ENCODE measurements around the gene TBC1D14. TPM values are rescaled to one million over a fixed set of nuclear protein-coding genes. Genes with fewer than 3 reads are reported as not detected.

TBC1D14 gene
- total and polyA plus RNA-seq, 2 of the 8 experiments (the other 6 are each of a cell fraction or from before 2014, with no cell fraction given): 45.6 to 48.2 TPM

DNA sequence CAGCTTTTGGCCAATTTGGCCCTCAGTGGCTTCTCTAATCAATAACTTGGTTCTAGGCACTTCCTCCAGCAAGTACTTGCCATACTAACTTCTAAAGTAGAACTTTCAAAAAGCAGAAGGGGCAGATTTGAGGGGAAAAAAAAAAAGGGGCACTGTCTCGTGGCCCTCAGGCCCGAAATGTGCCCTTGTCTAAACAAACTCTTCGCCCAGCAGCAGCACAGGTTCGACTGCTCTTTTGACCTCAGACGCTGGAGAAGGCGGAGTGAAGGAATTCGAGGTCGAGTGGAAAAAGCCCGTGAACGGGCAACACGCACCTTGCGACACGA lies 157.5 kb downstream of the TBC1D14 start:
- Histone ChIP-seq H3K18ac (ENCODE audit: extremely low read depth, low read length) (no peak overlapping the region), H3K4me2 (ENCODE audit: insufficient read depth in 1 of 2, low read depth in 2 of 2, low read length in 2 of 2) (peak overlapping the region; percentile 67 to 94), H4K5ac (ENCODE audit: insufficient read length, low read depth, low read length) (no peak overlapping the region), H3K14ac (ENCODE audit: insufficient read length) (no peak overlapping the region), H3K9ac (replicated peaks in 1 of 4; ENCODE audit: extremely low read depth in 1 of 4, low read depth in 3 of 4, low read length in 3 of 4) (peak overlapping the region in 2 of 4 experiments; percentile 56 to 58; a peak in 4 of 7 replicates), H3K4me3 (ENCODE audit: extremely low read depth in 1 of 4, insufficient read depth in 2 of 4, low read depth in 3 of 4, low read length in 4 of 4) (peak overlapping the region; percentile 76 to 93 (median 80)), H3K27me3 (replicated peaks in 1 of 4; ENCODE audit: control insufficient read depth in 3 of 4, extremely low read depth in 1 of 4, insufficient read depth in 3 of 4, low read length in 3 of 4) (peaks cover 0 to 17% (median 10%) of the 10 kb centered on the region in 4 experiments; a peak in 6 of 7 replicates), H3K79me2 (ENCODE audit: control insufficient read depth in 1 of 2, insufficient read depth in 2 of 2, low read length in 2 of 2) (peaks cover 0 to 28% of the 10 kb centered on the region in 2 experiments; a peak in 2 of 4 replicates), H2BK120ac (replicated peaks; ENCODE audit: low read depth, low read length) (no peak overlapping the region), H3K4ac (replicated peaks; ENCODE audit: insufficient read length, low read depth, low read length) (no peak overlapping the region), H3K79me1 (ENCODE audit: low read depth, low read length) (peaks cover 5% of the 10 kb centered on the region; the same call in 1 of the 2 replicates), H2BK20ac (ENCODE audit: low read length) (no peak overlapping the region), H3K36me3 (ENCODE audit: control insufficient read depth in 2 of 4, insufficient read depth in 4 of 4, low read length in 3 of 4) (peaks cover 0 to 16% (median 13%) of the 10 kb centered on the region in 4 experiments; a peak in 7 of 8 replicates), H2AFZ (ENCODE audit: low read length) (no peak overlapping the region), H2BK15ac (ENCODE audit: low read length) (no peak overlapping the region), H4K8ac (ENCODE audit: extremely low read depth, insufficient read depth, low read length) (no peak overlapping the region; the same call in none of the 2 replicates), H3K4me1 (replicated peaks in 1 of 4; ENCODE audit: control insufficient read depth in 3 of 4, insufficient read depth in 4 of 4, low read length in 3 of 4) (peaks cover 2 to 6% (median 3%) of the 10 kb centered on the region in 4 experiments; a peak in 2 of 7 replicates), H3K23me2 (ENCODE audit: low read depth, low read length) (peaks cover 10% of the 10 kb centered on the region), H4K20me1 (replicated peaks in 1 of 2; ENCODE audit: control insufficient read depth in 1 of 2, insufficient read depth in 2 of 2, low read length in 2 of 2) (peaks cover 9 to 11% of the 10 kb centered on the region in 2 experiments), H4K91ac (replicated peaks; ENCODE audit: insufficient read length, low read length) (no peak overlapping the region), H2BK12ac (ENCODE audit: low read depth, low read length) (no peak overlapping the region), H3K27ac (ENCODE audit: low read depth, low read length) (no peak overlapping the region), H2AK5ac (ENCODE audit: low read depth, low read length) (no peak overlapping the region), H3K9me3 (ENCODE audit: insufficient read depth in 2 of 2, low read depth in 1 of 2, low read length in 1 of 2) (no peaks in the 10 kb centered on the region), H3K56ac (replicated peaks; ENCODE audit: insufficient read length, low read depth, low read length) (no peak overlapping the region), H3K23ac (ENCODE audit: insufficient read length) (no peak overlapping the region), H2BK5ac (ENCODE audit: low read depth, low read length) (no peak overlapping the region)
- ChIA-PET POLR2A (ENCODE audit: partially characterized antibody) (interaction anchor here (1.0 to 2.8 kb wide), 14 partner anchors 10 to 151 kb away, joined by 3 to 17 read pairs (median 6); partner anchors contain the start of gene TADA2B), CTCF (ENCODE audit: partially characterized antibody) (interaction anchor here (0.8 to 9.4 kb wide), 11 partner anchors 16 to 736 kb away, joined by 3 to 108 read pairs (median 4); partner anchors contain the start of gene TADA2B)
- WGBS, 2 experiments (ENCODE audit: extremely low coverage in 1 of 2, insufficient coverage in 1 of 2, insufficient read length in 1 of 2, insufficient replicate concordance in 2 of 2, low coverage in 1 of 2, low lambda C conversion rate in 2 of 2, missing lambda C conversion rate in 1 of 2): 15% methylated on average over 13 of the region's 13 CpGs; no CpG with 5 or more reads in 1 of the 2 experiments
- TF ChIP-seq SUZ12 (IDR thresholded peaks at IDR 0.05; ENCODE audit: low read length) (0 out of 2 replicates have a peak, but pooled peaks have one; percentile 12), SIRT6 (IDR thresholded peaks at IDR 0.05; ENCODE audit: low read length) (no peak), ASH2L (IDR thresholded peaks at IDR 0.05; ENCODE audit: low read length) (no peak)
- TF ChIP-seq, protein P1, sequence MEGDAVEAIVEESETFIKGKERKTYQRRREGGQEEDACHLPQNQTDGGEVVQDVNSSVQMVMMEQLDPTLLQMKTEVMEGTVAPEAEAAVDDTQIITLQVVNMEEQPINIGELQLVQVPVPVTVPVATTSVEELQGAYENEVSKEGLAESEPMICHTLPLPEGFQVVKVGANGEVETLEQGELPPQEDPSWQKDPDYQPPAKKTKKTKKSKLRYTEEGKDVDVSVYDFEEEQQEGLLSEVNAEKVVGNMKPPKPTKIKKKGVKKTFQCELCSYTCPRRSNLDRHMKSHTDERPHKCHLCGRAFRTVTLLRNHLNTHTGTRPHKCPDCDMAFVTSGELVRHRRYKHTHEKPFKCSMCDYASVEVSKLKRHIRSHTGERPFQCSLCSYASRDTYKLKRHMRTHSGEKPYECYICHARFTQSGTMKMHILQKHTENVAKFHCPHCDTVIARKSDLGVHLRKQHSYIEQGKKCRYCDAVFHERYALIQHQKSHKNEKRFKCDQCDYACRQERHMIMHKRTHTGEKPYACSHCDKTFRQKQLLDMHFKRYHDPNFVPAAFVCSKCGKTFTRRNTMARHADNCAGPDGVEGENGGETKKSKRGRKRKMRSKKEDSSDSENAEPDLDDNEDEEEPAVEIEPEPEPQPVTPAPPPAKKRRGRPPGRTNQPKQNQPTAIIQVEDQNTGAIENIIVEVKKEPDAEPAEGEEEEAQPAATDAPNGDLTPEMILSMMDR (IDR thresholded peaks at IDR 0.05; ENCODE audit: control extremely low read depth in 1 of 3, insufficient read depth in 1 of 3, low read depth in 1 of 3, low read length in 3 of 3): no peak
- TF ChIP-seq, protein P2, sequence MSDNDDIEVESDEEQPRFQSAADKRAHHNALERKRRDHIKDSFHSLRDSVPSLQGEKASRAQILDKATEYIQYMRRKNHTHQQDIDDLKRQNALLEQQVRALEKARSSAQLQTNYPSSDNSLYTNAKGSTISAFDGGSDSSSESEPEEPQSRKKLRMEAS (IDR thresholded peaks at IDR 0.05): no peak
- DNase-seq (ENCODE audit: low read depth in 1 of 2, low spot score in 2 of 2): no peak
- FAIRE-seq: no peak
